GM23338 (cell line): Measurements from ENCODE around the gene MAN2A2. TPM values are rescaled to one million over a fixed set of nuclear protein-coding genes. Genes with fewer than 3 reads are reported as not detected.
A peak's percentile ranks its signal among the peaks of the same experiment; 100 is the strongest.

Experiments
- ATAC-seq: fragments of 200-7000 bp; cut with Tn5 transposase; 3 replicates; pipeline ENCODE4 v1.9.1; 2020
- DNase-seq: peaks from one replicate; pipeline ENCODE4 v3.0.0-alpha.2; 2015; ENCODE audit warnings: low spot score
- H2AFZ ChIP-seq: fragments of 200-600 bp; sonication (generic); 2 replicates; pipeline ENCODE4 v1.8.0; 2016; ENCODE audit warnings: antibody characterized with exemption, mild to moderate bottlenecking, moderate library complexity
- H3F3A ChIP-seq: fragments of 200-600 bp; sonication (generic); replicated peaks from 2 replicates; pipeline ENCODE4 v1.8.0; 2017; ENCODE audit warnings: antibody characterized with exemption, mixed run types, low read depth
- H3K27ac ChIP-seq: fragments of 200-600 bp; sonication (generic); 2 replicates; pipeline ENCODE4 v1.6.1; 2016; ENCODE audit warnings: low read depth
- H3K27me3 ChIP-seq: fragments of 200-600 bp; sonication (generic); 2 replicates; pipeline ENCODE4 v1.8.0; 2016; ENCODE audit warnings: mild to moderate bottlenecking, mixed run types, moderate library complexity; ENCODE audit not compliant: insufficient read depth
- H3K36me3 ChIP-seq: fragments of 200-600 bp; sonication (generic); 2 replicates; pipeline ENCODE4 v1.8.0; 2016; ENCODE audit warnings: mild to moderate bottlenecking; ENCODE audit not compliant: insufficient read depth
- H3K4me1 ChIP-seq: fragments of 200-600 bp; sonication (generic); 2 replicates; pipeline ENCODE4 v1.8.0; 2016; ENCODE audit warnings: mild to moderate bottlenecking, moderate library complexity; ENCODE audit not compliant: insufficient read depth
- H3K4me2 ChIP-seq: fragments of 200-600 bp; sonication (generic); 2 replicates; pipeline ENCODE4 v1.7.1; 2017; ENCODE audit warnings: mixed run types
- H3K4me3 ChIP-seq: fragments of 200-600 bp; sonication (generic); 2 replicates; pipeline ENCODE4 v1.6.1; 2016; ENCODE audit warnings: mixed run types
- H3K79me2 ChIP-seq: fragments of 200-600 bp; sonication (generic); replicated peaks from 2 replicates; pipeline ENCODE4 v1.8.0; 2017; ENCODE audit warnings: mild to moderate bottlenecking; ENCODE audit not compliant: insufficient read depth
- H3K9me2 ChIP-seq: fragments of 200-600 bp; sonication (generic); 2 replicates; pipeline ENCODE4 v1.8.0; 2017; ENCODE audit not compliant: insufficient read depth
- H4K20me1 ChIP-seq: fragments of 200-600 bp; sonication (generic); replicated peaks from 2 replicates; pipeline ENCODE4 v1.8.0; 2017; ENCODE audit warnings: mild to moderate bottlenecking; ENCODE audit not compliant: insufficient read depth
- H3K27ac Mint-ChIP-seq: 2 replicates; pipeline ENCODE4 v1.8.0; 2020; ENCODE audit warnings: inconsistent platforms, mild to moderate bottlenecking, moderate library complexity, mixed read lengths
- H3K27me3 Mint-ChIP-seq: 3 replicates; pipeline ENCODE4 v1.8.0; 2022; ENCODE audit warnings: low read depth, mild to moderate bottlenecking, moderate library complexity, mixed read lengths, inconsistent platforms; ENCODE audit not compliant: insufficient read depth, poor library complexity
- H3K36me3 Mint-ChIP-seq: 3 replicates; pipeline ENCODE4 v1.8.0; 2021; ENCODE audit warnings: low read depth, mild to moderate bottlenecking, inconsistent platforms, moderate library complexity, mixed read lengths
- H3K4me1 Mint-ChIP-seq: 3 replicates; pipeline ENCODE4 v1.8.0; 2020; ENCODE audit warnings: mild to moderate bottlenecking, inconsistent platforms, mixed read lengths
- H3K4me3 Mint-ChIP-seq: 3 replicates; pipeline ENCODE4 v1.8.0; 2021; ENCODE audit warnings: moderate library complexity, mild to moderate bottlenecking, inconsistent platforms, mixed read lengths
- H3K9me3 Mint-ChIP-seq: 3 replicates; pipeline ENCODE4 v1.8.0; 2020; ENCODE audit warnings: moderate library complexity, mild to moderate bottlenecking, inconsistent platforms, mixed read lengths
- EZH2 ChIP-seq: fragments of 200-600 bp; sonication (generic); IDR thresholded peaks from one replicate; pipeline ENCODE4 v1.8.0; 2017; ENCODE audit warnings: antibody characterized with exemption, mild to moderate bottlenecking, low read depth; ENCODE audit not compliant: unreplicated experiment
- EZH2phosphoT487 ChIP-seq: fragments of 200-600 bp; sonication (generic); IDR thresholded peaks from one replicate; pipeline ENCODE4 v1.8.1; 2018; ENCODE audit warnings: antibody characterized with exemption; ENCODE audit not compliant: unreplicated experiment
- NANOG ChIP-seq: IDR thresholded peaks from 2 replicates; pipeline ENCODE4 v1.6.1; 2016; ENCODE audit warnings: antibody characterized with exemption, borderline replicate concordance
- POLR2AphosphoS5 ChIP-seq: IDR thresholded peaks from 2 replicates; pipeline ENCODE4 v1.6.1; 2016; ENCODE audit warnings: antibody characterized with exemption, low read depth
- STAT1 ChIP-seq: IDR thresholded peaks from one replicate; pipeline ENCODE4 v1.6.1; 2016; ENCODE audit warnings: antibody characterized with exemption; ENCODE audit not compliant: unreplicated experiment
- ZNF114 ChIP-seq: fragments of 250-450 bp; sonication (Bioruptor Pico); IDR thresholded peaks from 2 replicates; pipeline ENCODE4 v1.5.0; 2020; ENCODE audit warnings: mild to moderate bottlenecking, moderate library complexity
- ZNF331 ChIP-seq: fragments of 250-450 bp; sonication (Bioruptor Pico); IDR thresholded peaks from 2 replicates; pipeline ENCODE4 v1.5.0; 2020; ENCODE audit warnings: low read depth, mild to moderate bottlenecking, moderate library complexity
- polyA plus RNA-seq: library from polyadenylated mRNA; unstranded; fragments of >200 nt; fragmentation: Nextera tagmentation; extraction: Ambion mirVana; gene quantifications from 2 replicates; pipeline ENCODE4 v1.2.1, GENCODE V29; 2016
- total RNA-seq: library from RNA; depleted of rRNA; stranded (reverse); fragments of >200 nt; shearing (Covaris generic); gene quantifications from 2 replicates; pipeline ENCODE4 v1.2.3, GENCODE V29; 2014
- TF ChIP-seq, protein P1 (sequence below): IDR thresholded peaks from 2 replicates; pipeline ENCODE4 v1.6.1; 2016; ENCODE audit warnings: antibody characterized with exemption

MAN2A2 gene
- total and polyA plus RNA-seq, 2 experiments from 2014 or later: 8.2 to 17.1 TPM

DNA sequence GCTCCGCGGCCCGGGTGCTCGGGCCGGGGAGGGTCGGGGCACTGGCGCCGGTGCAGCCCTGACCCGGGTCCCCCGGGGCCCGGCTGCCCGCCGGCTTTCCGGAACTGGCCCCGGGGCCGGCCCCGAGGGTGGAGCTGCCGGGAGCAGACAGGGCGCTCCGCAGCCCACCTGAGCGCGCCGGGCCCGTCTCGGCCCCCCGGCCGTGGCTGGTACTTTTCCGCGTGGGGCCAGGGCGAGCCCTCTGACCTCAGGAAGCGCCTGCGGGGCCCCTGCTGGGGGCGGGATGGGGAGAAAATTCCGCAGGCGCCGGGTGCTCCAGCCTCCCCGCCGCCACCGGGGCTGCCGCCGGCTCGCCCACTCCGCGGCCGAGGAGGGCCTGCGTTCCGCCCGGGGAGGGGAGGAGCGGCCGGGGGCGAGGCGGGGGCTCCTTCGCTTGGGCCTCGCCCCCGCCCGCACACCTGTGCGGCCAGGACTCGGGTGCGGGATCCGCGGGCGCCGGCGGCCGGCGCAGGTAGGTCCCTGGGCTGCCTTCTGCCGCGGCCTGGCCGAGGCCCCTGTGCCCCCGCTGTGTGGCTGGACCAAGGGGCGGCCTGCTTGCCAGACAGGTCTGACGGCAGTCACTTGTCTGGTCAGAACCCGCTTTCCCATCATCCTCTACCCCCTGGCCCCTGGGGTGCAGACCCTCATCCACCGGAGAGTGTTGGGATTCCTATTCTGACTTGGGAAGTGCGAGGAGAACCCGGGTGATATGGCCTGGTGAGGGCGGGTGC lies 31.2 kb upstream of the MAN2A2 start:
- peaks cover 59% of the 10 kb centered on the region for H3K4me1 Mint-ChIP-seq
- no peak overlapping the region for H3K27ac Mint-ChIP-seq
- H3K9me2 ChIP-seq: no peaks in the 10 kb centered on the region
- H3K4me2 ChIP-seq: peak overlapping the region; percentile 84
- peaks cover 22% of the 10 kb centered on the region for H3F3A ChIP-seq
- H3K36me3 ChIP-seq: no peaks in the 10 kb centered on the region; the same call in 1 of the 2 replicates
- 0 out of 2 replicates have a peak overlapping the region, but pooled peaks have one; percentile 23 for H3K27ac ChIP-seq
- DNase-seq: peak; percentile 58
- peaks cover 5% of the 10 kb centered on the region for H3K36me3 Mint-ChIP-seq
- H3K27me3 ChIP-seq: no peaks in the 10 kb centered on the region
- TF ChIP-seq ZNF331 (CRISPR knock-in tag) (no peak), ZNF114 (CRISPR knock-in tag) (no peak), EZH2 (no peak), POLR2AphosphoS5 (no peak; the same call in 1 of the 2 replicates), EZH2phosphoT487 (no peak)
- TF ChIP-seq, protein P1, sequence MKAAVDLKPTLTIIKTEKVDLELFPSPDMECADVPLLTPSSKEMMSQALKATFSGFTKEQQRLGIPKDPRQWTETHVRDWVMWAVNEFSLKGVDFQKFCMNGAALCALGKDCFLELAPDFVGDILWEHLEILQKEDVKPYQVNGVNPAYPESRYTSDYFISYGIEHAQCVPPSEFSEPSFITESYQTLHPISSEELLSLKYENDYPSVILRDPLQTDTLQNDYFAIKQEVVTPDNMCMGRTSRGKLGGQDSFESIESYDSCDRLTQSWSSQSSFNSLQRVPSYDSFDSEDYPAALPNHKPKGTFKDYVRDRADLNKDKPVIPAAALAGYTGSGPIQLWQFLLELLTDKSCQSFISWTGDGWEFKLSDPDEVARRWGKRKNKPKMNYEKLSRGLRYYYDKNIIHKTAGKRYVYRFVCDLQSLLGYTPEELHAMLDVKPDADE: no peak
- H4K20me1 ChIP-seq: no peaks in the 10 kb centered on the region
- no peaks in the 10 kb centered on the region for H3K9me3 Mint-ChIP-seq
- peaks cover 55% of the 10 kb centered on the region for H3K4me1 ChIP-seq
- peak overlapping the region; percentile 76 for H3K4me3 ChIP-seq
- H3K4me3 Mint-ChIP-seq: peak overlapping the region; percentile 72
- H3K79me2 ChIP-seq: peaks cover 22% of the 10 kb centered on the region
- H3K27me3 Mint-ChIP-seq: peaks cover 11% of the 10 kb centered on the region
- H2AFZ ChIP-seq: peak overlapping the region; percentile 83; the same call in 1 of the 2 replicates
- peak; percentile 19 for ATAC-seq

- H3K27me3 Mint-ChIP-seq: peaks cover 11% of the 10 kb centered on the region
- TF ChIP-seq POLR2AphosphoS5 (no peak), NANOG (no peak), STAT1 (no peak), EZH2 (no peak)
- Histone ChIP-seq H3K9me2 (no peaks in the 10 kb centered on the region), H2AFZ (peak overlapping the region; percentile 83; the same call in 1 of the 2 replicates), H3K27ac (0 out of 2 replicates have a peak overlapping the region, but pooled peaks have one; percentile 23), H3F3A (peaks cover 22% of the 10 kb centered on the region), H4K20me1 (no peaks in the 10 kb centered on the region), H3K79me2 (peaks cover 22% of the 10 kb centered on the region), H3K36me3 (no peaks in the 10 kb centered on the region; the same call in 1 of the 2 replicates), H3K4me3 (peak overlapping the region; percentile 76), H3K4me1 (peaks cover 55% of the 10 kb centered on the region), H3K4me2 (peak overlapping the region; percentile 84), H3K27me3 (no peaks in the 10 kb centered on the region)
- peaks cover 59% of the 10 kb centered on the region for H3K4me1 Mint-ChIP-seq
- H3K4me3 Mint-ChIP-seq: peak overlapping the region; percentile 72
- ATAC-seq (no peak), DNase-seq (no peak)
- H3K36me3 Mint-ChIP-seq: peaks cover 10% of the 10 kb centered on the region
- no peaks in the 10 kb centered on the region for H3K9me3 Mint-ChIP-seq
- no peak overlapping the region for H3K27ac Mint-ChIP-seq
Measured at GRCh38 chr15:90872486-90873184, 30.5 kb upstream of the MAN2A2 start.
